GM19452 (cell line): ENCODE measurements around the gene CCNI.
"Not testable (repeated sequence)": the region's sequence is repeated elsewhere in the genome, so short reads cannot be mapped to it uniquely, and the experiment has no call there.

Experiments
- ATAC-seq: cut with Tn5 transposase; IDR thresholded peaks from one replicate; pipeline ENCODE4 v1.9.1; 2021; ENCODE audit not compliant: unreplicated experiment

The CCNI gene, protein sequence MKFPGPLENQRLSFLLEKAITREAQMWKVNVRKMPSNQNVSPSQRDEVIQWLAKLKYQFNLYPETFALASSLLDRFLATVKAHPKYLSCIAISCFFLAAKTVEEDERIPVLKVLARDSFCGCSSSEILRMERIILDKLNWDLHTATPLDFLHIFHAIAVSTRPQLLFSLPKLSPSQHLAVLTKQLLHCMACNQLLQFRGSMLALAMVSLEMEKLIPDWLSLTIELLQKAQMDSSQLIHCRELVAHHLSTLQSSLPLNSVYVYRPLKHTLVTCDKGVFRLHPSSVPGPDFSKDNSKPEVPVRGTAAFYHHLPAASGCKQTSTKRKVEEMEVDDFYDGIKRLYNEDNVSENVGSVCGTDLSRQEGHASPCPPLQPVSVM

DNA sequence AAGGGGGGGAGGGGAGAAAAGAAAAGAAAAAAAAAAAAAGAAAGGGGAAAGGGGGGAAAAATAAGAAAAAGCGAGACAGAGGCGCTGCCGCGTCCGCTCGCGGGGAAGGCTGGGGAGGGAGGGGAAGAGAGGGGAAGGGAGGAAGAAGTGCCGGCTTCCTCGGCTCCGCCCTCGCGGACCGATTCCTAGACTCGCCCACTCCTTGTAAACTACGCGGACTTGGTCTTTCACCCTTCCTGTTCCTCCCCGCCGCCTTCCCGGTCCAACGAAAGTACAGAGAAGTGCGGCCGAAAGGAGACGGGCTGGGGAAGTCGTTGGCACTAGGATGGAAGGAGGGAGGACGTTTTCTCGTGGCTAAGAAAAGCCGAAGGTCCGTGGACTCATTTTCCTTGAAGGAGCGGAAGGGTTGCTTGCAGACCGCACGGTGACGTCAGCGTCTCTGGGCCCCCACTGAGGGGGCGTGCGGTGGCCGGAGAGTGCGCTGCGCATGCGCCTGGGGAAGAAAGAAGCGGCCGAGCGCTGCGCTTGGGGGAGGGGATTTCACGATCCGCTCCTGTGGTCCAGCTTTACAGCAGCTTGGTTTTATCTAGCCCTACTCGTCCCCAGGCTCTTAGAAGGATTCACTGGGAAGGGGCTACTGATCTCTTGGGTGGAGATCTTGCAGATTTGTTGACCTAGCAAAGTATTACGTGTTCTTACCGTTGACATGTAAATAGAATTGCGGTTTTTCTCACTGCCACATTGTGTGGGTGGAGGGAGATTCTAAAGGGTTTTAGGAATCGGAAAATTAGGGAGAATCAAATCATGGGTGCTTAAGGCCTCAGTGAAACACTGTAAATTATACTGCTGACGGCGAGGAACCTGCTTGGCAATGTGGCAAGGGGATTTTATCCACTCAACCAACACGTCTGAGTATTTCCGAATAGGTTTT is at the start of gene CCNI:
CCNI (minus strand) TSS at position 121 of the 931 bp plus-strand sequence. CDS start 9,627 bp downstream, outside the sequence.
- peak; percentile 58 for ATAC-seq

DNA sequence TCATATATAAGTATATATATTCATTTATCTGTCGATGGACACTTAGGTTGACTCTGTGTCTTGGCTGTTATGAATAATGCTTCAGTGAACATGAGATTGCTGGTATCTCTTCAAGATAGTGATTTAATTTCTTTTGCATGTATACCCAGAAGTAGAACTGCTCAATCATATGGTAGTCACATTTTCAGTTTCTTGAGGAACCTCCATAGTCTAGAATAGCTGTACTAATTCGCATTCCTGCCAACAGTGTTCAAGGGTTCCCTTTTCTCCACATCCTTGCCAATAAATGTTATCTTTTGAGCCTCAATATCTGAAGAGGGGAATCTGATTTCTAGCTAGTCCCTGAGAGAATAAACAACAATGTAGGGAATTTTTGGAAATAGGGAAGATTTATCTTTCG is 48.8 kb upstream of the CCNI start:
- ATAC-seq: no peak

DNA sequence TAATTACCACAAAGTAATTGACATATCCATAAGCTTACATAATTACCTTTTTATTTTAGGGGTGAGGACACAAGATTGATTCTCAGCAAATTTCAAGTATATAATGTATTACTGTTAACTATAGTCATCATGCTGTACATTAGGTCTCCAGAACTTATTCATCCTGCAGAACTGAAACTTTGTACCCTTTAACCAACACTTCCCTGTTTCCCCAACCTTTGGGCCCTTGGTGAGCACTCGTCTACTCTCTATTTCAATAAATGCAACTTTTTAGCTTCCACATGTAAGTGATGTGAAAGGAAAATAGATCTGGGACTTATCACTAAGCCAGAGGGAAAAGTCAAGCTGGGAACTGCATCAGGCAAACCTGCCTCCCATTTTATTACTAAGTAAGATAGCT is 47.6 kb upstream of the CCNI start:
- no peak for ATAC-seq

- no peak for ATAC-seq
Measured at GRCh38 chr4:77122656-77123055, 46.9 kb upstream of the CCNI start.

- no peak for ATAC-seq
Measured at GRCh38 chr4:77121736-77122240, 46.0 kb upstream of the CCNI start.

- peak; percentile 60 for ATAC-seq
Measured at GRCh38 chr4:77120886-77121508, 45.2 kb upstream of the CCNI start.

- ATAC-seq: no peak
Measured at GRCh38 chr4:77117721-77118120, 41.9 kb upstream of the CCNI start.

GRCh38 chr4:77113069-77113468 is 37.3 kb upstream of the CCNI start:
- no peak for ATAC-seq

DNA sequence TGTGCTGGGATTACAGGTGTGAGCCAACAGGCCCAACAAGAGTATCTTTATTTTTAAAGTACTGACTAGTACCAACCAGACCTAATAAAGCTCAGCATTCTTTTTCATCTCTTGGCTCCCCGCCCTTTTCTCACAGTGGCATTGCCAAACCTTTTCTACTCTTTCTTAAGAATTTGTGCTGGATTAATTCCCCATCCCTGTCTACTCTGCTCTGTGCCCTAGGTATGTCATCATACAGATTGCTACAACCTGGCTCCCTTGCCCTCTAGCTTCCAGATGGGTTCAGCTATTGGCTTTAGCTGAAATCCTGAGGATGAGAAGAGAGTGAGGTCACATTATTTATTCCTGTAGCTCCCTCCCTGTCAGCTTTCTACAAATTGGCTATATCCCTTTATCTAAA is 34.9 kb upstream of the CCNI start:
- no peak for ATAC-seq

DNA sequence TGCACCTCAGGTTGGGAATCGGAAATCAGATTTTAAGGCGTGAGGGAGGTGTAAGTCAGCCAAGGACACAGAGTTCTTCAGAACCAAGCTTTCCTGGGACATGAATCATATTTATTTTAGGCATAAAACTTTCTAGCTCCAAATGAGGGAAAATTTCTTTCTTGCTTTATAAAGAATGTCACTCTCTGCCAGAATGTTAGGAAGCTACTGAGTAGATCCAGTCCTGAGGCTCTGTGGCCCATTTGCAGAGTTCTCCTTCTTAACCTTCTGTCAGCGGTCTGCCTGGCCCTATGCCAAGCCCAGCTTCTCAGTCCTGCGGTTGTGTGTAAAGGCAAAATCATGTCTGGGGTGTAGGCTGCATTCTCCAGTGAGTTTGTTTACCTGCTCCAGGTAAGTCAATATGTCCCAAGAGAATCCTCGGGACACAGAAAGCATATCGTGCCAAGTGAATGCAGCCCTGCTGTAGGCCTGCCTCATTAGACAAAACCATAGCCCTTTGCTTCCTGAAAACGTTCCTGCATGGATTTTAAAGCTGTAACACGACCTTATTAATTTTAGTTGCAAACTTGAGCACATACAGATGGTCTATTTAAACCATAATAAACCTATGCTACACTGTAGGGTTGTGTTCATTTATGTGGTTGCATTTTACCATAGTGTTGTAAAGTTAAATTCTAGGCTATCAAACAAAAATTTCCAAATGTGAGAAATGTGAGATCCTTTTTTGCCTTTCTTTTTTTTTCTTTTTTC is 29.2 kb upstream of the CCNI start:
- ATAC-seq: no peak

GRCh38 chr4:77104388-77104787 is 28.6 kb upstream of the CCNI start:
- ATAC-seq: no peak

- ATAC-seq: no peak
Measured at GRCh38 chr4:77100234-77100633, 24.4 kb upstream of the CCNI start.

GRCh38 chr4:77097611-77098010 is 21.8 kb upstream of the CCNI start:
- ATAC-seq: no peak

DNA sequence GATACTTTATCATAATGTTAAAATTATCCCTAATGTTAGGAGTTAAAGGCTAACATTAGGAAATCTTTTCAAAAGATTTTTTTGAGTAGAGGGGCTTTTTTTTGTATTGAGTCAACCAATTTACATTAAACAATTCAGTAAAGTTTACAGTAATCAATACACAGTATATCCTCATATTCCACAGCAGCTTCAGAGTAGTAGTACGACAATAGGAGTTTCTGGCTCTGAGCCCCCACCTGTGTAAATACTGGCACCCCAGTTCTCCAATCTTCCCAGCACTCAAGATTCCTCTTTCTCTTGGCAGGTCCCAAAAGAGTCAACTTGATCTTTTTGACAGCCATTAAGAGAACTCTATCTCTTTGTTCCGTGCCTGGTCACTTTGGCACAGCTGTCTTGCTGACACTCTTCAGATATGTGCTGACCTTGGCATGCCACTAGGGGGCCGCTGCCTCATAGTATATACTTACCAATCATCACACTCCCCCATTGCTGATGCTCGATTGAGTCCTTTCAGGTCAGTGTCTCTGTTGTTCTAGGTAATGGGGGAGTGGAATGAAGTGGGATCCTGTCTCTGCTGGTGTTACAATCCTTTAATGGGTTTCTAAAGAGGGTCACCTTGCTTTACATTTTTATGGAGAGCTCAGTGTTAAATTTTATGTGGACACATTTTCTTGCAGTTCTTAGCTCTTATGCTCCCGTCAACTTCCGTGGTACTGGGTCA is 19.5 kb upstream of the CCNI start:
- peak; percentile 95 for ATAC-seq

DNA sequence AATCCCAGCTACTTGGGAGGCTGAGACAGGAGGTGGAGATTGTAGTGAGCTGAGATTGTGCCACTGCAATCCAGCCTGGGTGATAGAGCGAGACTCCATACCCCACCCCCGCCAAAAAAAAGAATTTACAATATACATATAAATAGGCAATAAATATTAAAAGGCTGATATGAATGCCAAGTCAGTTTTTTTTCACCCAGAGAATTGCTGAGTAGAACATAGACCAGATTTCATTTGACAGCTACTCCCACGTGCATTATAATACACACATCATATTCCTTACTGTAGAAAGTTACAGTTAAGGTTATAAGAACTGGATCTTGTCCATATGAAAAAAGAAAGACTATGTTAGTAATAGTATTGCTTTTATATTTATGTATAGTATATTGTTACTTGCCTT is 18.7 kb upstream of the CCNI start:
- no peak for ATAC-seq

GRCh38 chr4:77093401-77093800 is 17.6 kb upstream of the CCNI start:
- ATAC-seq: no peak

DNA sequence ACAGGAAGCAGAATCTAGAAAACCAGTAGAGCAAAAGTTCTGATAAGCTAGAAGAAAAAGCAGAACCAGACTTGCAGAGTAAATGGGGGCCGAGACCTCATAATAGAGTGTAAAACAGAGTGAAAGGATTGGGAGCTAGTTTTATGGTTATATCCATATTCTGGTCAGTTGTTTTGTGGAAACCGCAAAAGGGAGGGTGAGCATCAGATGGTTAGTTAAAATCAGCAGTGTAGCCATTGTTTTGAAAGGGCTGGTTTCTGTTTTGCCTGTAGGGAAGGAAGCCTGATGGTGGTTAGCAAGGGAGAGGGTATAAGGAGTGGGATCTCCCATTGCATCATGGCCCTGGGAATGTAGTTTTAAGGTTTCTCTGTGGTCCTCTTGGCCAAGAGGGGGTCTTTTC is 17.2 kb upstream of the CCNI start:
- no peak for ATAC-seq

GRCh38 chr4:77089866-77090265 is 14.1 kb upstream of the CCNI start:
- no peak for ATAC-seq

GRCh38 chr4:77087027-77087426 is 11.2 kb upstream of the CCNI start:
- not testable (repeated sequence) for ATAC-seq

DNA sequence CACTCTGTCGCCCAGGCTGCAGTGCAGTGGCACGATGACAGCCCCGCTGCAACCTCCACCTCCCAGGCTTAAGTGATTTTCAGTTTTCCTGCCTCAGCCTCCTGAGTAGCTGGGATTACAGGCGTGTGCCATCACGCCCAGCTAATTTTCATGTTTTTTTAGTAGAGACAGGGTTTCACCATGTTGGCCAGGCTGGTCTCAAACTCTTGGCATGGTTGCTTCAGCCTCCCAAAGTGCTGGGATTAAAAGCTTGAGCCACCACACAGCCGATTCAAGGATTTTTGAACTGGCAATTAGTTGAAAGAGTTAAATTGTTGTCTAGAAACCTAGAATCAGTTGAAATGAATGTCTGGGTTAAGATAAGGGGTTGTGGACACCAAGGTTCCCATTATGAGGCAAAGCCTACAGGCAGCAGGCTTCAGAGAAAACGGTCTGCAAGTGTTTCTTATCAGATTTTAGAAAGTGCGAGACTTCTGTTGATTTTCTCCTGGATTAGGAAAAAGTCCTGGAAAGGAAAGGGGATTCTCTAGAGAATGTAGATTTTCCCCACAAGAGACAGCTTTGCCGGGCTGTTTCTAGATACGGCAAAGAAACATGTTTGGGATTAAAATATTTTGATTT is 8.3 kb upstream of the CCNI start:
- ATAC-seq: no peak
